ENCODE measurements around the gene SHROOM1. TPM values are rescaled to one million over a fixed set of nuclear protein-coding genes. Genes with fewer than 3 reads are reported as not detected.

SHROOM1 gene
- total RNA-seq, 1 donor from 2014 or later: 6.5 TPM

DNA sequence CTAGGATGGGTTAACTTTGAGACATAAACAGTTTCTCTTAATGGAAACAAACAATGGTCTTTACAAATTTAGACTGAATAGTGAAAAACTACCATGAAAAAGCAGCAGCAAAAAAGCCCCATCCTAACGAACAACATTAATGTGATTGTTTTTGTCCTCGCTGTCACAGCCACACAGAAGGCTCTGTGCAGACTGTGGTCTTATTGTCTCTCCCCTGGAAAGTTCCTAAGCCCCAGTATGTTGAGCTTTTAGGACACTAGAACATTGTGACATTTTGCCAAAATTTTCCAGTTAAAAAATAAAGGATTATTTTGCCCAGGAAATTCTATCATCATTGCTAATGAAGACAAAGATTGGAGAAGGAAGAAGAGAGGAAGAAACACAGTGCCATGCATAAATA lies 29.9 kb downstream of the SHROOM1 start:
- H3K9me3 Mint-ChIP-seq: no peaks in the 10 kb centered on the region
- peaks cover 29% of the 10 kb centered on the region for H3K4me1 Mint-ChIP-seq
- H3K36me3 Mint-ChIP-seq (ENCODE audit: low read depth): no peaks in the 10 kb centered on the region
- no peak overlapping the region for H3K4me3 Mint-ChIP-seq
- peaks cover 4% of the 10 kb centered on the region for H3K27me3 Mint-ChIP-seq (ENCODE audit: low read depth)
- DNase-seq (ENCODE audit: low read depth, low spot score): no peak
- TF ChIP-seq, protein P1, sequence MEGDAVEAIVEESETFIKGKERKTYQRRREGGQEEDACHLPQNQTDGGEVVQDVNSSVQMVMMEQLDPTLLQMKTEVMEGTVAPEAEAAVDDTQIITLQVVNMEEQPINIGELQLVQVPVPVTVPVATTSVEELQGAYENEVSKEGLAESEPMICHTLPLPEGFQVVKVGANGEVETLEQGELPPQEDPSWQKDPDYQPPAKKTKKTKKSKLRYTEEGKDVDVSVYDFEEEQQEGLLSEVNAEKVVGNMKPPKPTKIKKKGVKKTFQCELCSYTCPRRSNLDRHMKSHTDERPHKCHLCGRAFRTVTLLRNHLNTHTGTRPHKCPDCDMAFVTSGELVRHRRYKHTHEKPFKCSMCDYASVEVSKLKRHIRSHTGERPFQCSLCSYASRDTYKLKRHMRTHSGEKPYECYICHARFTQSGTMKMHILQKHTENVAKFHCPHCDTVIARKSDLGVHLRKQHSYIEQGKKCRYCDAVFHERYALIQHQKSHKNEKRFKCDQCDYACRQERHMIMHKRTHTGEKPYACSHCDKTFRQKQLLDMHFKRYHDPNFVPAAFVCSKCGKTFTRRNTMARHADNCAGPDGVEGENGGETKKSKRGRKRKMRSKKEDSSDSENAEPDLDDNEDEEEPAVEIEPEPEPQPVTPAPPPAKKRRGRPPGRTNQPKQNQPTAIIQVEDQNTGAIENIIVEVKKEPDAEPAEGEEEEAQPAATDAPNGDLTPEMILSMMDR (conservative IDR thresholded peaks at IDR 0.05): no peak
- H3K27ac Mint-ChIP-seq (ENCODE audit: unreplicated experiment): no peak overlapping the region

DNA sequence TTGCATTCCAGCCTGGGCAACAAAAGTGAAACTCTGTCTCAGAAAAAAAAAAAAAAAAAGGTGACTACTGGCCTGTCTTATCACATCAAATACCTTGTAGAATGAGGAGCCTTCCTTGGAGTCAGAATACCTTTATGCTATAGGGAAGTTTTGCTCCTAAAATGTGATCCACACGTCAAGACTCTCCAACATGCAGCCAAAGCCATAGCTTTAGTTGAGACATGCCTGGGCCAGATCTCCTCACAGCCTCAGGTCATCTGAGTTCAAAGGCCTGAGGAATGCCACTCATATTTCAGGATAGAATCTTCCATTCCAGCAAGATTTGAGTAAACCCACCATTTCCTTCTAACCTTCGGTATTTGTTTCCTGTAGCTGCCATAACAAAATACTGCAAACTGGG lies 31.1 kb downstream of the SHROOM1 start:
- H3K4me3 Mint-ChIP-seq: no peak overlapping the region
- TF ChIP-seq, protein P1 (conservative IDR thresholded peaks at IDR 0.05): no peak
- no peaks in the 10 kb centered on the region for H3K36me3 Mint-ChIP-seq (ENCODE audit: low read depth)
- DNase-seq (ENCODE audit: low read depth, low spot score): no peak
- no peaks in the 10 kb centered on the region for H3K9me3 Mint-ChIP-seq
- no peak overlapping the region for H3K27ac Mint-ChIP-seq (ENCODE audit: unreplicated experiment)
- H3K27me3 Mint-ChIP-seq (ENCODE audit: low read depth): peaks cover 4% of the 10 kb centered on the region
- peaks cover 29% of the 10 kb centered on the region for H3K4me1 Mint-ChIP-seq

DNA sequence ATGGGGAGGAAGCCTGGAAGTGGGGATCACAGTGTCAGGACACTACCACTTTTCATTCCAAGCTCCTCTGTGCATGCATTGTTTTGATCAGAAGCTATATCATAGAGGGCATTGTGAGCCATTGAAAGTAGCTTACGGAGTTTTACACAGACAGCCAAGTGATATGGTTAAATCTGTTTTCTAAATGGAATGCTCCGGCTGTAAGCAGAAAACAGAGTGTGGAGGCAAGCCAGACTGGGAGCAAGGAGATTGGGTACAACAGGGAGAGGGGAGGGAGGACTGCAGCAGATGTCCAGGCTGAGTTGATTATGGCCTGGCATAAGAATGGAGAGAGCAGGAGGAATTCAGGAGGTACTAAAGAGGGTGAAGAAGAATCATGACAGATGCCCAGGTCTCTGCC lies 32.8 kb downstream of the SHROOM1 start:
- no peak for DNase-seq (ENCODE audit: low read depth, low spot score)
- Mint-ChIP-seq H3K36me3 (ENCODE audit: low read depth) (no peaks in the 10 kb centered on the region), H3K27me3 (ENCODE audit: low read depth) (peaks cover 4% of the 10 kb centered on the region), H3K4me3 (peak overlapping the region; percentile 7), H3K9me3 (no peaks in the 10 kb centered on the region), H3K4me1 (peaks cover 29% of the 10 kb centered on the region), H3K27ac (ENCODE audit: unreplicated experiment) (no peak overlapping the region)
- TF ChIP-seq, protein P1 (conservative IDR thresholded peaks at IDR 0.05): no peak

DNA sequence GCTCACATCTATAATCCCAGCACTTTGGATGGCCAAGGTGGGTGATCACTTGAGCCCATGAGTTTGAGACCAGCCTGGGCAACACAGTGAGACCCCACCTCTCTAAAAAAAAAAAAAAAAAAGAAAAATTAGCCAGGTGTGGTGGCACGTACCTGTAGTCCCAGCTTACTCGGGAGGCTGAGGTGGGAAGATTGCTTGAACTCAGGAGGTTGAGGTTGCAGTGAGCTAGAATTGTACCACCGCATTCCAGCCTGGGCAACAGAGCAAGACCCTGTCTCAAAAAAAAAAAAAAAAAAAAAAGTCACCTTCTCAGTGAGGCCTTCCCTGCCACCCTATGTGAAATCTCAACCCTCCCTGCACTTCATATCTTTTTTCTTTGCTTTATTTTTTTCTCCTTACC lies 39.4 kb downstream of the SHROOM1 start:
- Mint-ChIP-seq H3K9me3 (no peaks in the 10 kb centered on the region), H3K27me3 (ENCODE audit: low read depth) (peaks cover 6% of the 10 kb centered on the region), H3K27ac (ENCODE audit: unreplicated experiment) (no peak overlapping the region), H3K36me3 (ENCODE audit: low read depth) (no peaks in the 10 kb centered on the region), H3K4me1 (peaks cover 9% of the 10 kb centered on the region), H3K4me3 (no peak overlapping the region)
- TF ChIP-seq, protein P1 (conservative IDR thresholded peaks at IDR 0.05): no peak
- DNase-seq (ENCODE audit: low read depth, low spot score): no peak

DNA sequence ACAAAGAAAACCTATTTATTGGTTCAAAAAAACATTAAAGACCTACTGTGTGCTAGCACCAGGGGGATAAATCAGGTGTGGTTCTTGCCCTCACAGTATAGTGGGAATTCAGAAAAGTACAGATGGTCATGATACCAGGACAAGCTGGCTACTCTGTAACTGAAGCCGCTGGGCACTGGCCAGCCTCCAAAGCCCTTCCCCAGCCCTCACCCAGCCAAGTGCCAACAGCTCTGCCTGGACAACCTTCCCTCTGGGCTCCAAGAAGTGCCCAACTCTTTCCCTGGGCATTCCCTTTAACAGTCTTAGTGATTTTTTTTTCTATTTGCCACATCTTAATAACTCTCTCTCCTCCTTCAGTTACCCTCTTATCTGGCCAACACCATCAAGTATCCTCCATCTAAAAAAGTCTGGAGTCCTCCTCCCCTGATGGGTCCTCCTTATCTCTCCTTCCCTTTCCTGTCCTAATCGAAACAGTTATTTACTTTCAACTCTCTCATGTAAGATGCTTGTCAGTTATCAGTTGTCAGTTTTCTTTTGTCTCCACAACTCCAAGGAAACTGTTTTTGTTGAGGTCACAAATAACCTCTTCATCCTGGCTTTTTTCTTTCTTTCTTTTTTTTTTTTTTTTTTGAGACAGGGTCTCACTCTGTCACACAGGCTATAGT lies 40.1 kb downstream of the SHROOM1 start:
- no peak for DNase-seq (ENCODE audit: low read depth, low spot score)
- Mint-ChIP-seq H3K27ac (ENCODE audit: unreplicated experiment) (no peak overlapping the region), H3K27me3 (ENCODE audit: low read depth) (peaks cover 9% of the 10 kb centered on the region), H3K4me3 (no peak overlapping the region), H3K4me1 (peaks cover 9% of the 10 kb centered on the region), H3K36me3 (ENCODE audit: low read depth) (no peaks in the 10 kb centered on the region), H3K9me3 (no peaks in the 10 kb centered on the region)
- TF ChIP-seq, protein P1 (conservative IDR thresholded peaks at IDR 0.05): no peak
